ENCODE data around the gene CEP120. TPM values are rescaled to one million over a fixed set of nuclear protein-coding genes. Genes with fewer than 3 reads are reported as not detected.

Gene CEP120
- total and polyA plus RNA-seq, 2 experiments from 2014 or later, result 7.5 to 16.4 TPM

DNA sequence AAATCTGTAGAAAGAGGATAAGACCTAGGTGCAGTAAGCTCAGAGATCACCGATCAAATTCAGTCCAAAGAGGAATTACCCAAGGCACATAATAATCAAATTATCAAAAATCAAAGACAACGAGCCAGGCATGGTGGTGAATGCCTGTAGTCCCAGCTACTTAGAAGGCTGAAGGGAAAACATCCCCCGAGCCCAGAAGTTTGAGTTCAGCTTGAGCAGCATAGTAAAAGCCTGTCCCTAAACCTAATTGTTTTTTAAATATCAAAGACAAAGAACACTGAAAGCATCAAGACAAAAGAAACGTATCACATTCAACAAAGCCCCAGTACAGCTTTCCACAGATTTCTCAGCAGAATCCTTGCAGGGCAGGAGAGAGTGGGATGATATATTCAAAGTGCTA lies 122.9 kb downstream of the CEP120 start:
- WGBS, 2 experiments (ENCODE audit: low coverage in 1 of 2, low lambda C conversion rate in 2 of 2, missing lambda C conversion rate in 2 of 2), result 44 to 46% methylated on average over 4 of the region's 4 CpGs
- Histone ChIP-seq H2AFZ (no peak overlapping the region), H3K4me3 (no peak overlapping the region), H3F3A (ENCODE audit: insufficient read depth) (no peaks in the 10 kb centered on the region), H3K36me3 (ENCODE audit: low read depth) (no peaks in the 10 kb centered on the region), H3K79me2 (ENCODE audit: insufficient read depth) (no peaks in the 10 kb centered on the region), H3K27ac (no peak overlapping the region), H3K27me3 (replicated peaks; ENCODE audit: insufficient read depth) (no peaks in the 10 kb centered on the region), H3K9me2 (ENCODE audit: insufficient read depth) (no peaks in the 10 kb centered on the region), H3K4me2 (ENCODE audit: unreplicated experiment) (no peak overlapping the region), H4K20me1 (ENCODE audit: insufficient read depth) (no peaks in the 10 kb centered on the region), H3K9ac (no peak overlapping the region), H3K9me3 (ENCODE audit: low read depth) (no peaks in the 10 kb centered on the region), H3K4me1 (ENCODE audit: insufficient read depth) (no peaks in the 10 kb centered on the region)
- no peak for TF ChIP-seq EZH2 (IDR thresholded peaks at IDR 0.05; ENCODE audit: insufficient read depth, poor library complexity, severe bottlenecking)
- no peak for TF ChIP-seq EZH2phosphoT487 (IDR thresholded peaks at IDR 0.05; ENCODE audit: insufficient read depth, low read depth)
- in situ Hi-C loops (cut with MboI), result no loop called here
- DNase-seq, result no peak

DNA sequence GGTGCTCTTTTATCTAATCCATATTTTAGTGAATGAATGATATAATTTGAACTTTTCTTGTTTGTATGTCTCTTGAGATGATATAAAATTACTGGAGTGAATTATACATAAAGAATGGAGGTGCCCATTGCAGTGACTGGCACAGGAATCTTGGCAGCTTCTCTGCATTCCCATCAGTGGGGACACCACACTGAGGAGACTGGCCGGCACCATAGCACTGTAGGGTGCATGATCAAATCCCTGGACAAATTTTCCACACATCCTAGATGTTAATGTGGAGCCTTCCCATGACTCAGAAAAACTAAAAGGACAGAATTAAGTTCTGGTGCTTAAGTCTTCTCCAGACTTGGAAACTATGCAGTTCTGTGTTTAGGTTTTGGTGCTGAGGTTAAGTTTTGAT lies 124.1 kb downstream of the CEP120 start:
- in situ Hi-C loops (cut with MboI), result no loop called here

GRCh38 chr5:123298335-123299030 lies 124.7 kb downstream of the CEP120 start:
- H3K27me3 ChIP-seq (replicated peaks; ENCODE audit: insufficient read depth), result no peaks in the 10 kb centered on the region
- no peak overlapping the region for H3K27ac ChIP-seq
- no peaks in the 10 kb centered on the region for H3K9me3 ChIP-seq (ENCODE audit: low read depth)
- WGBS, 2 experiments (ENCODE audit: low coverage in 1 of 2, low lambda C conversion rate in 2 of 2, missing lambda C conversion rate in 2 of 2), result 51 to 52% methylated on average over 2 of the region's 2 CpGs
- TF ChIP-seq EZH2 (IDR thresholded peaks at IDR 0.05; ENCODE audit: insufficient read depth, poor library complexity, severe bottlenecking) (no peak), EZH2phosphoT487 (IDR thresholded peaks at IDR 0.05; ENCODE audit: insufficient read depth, low read depth) (no peak)
- in situ Hi-C loops (cut with MboI), result no loop called here
- no peaks in the 10 kb centered on the region for H3K36me3 ChIP-seq (ENCODE audit: low read depth)
- no peak overlapping the region for H3K9ac ChIP-seq
- H3K79me2 ChIP-seq (ENCODE audit: insufficient read depth), result no peaks in the 10 kb centered on the region
- no peaks in the 10 kb centered on the region for H4K20me1 ChIP-seq (ENCODE audit: insufficient read depth)
- no peak overlapping the region for H3K4me2 ChIP-seq (ENCODE audit: unreplicated experiment)
- H3K4me1 ChIP-seq (ENCODE audit: insufficient read depth), result no peaks in the 10 kb centered on the region
- DNase-seq, result no peak
- H3K4me3 ChIP-seq, result no peak overlapping the region
- no peaks in the 10 kb centered on the region for H3K9me2 ChIP-seq (ENCODE audit: insufficient read depth)
- no peak overlapping the region for H2AFZ ChIP-seq
- no peaks in the 10 kb centered on the region for H3F3A ChIP-seq (ENCODE audit: insufficient read depth)

More for the DNA sequence above, 124.1 kb downstream of the CEP120 start:
- no peak for TF ChIP-seq EZH2phosphoT487 (IDR thresholded peaks at IDR 0.05; ENCODE audit: insufficient read depth, low read depth)
- no peak for TF ChIP-seq EZH2 (IDR thresholded peaks at IDR 0.05; ENCODE audit: insufficient read depth, poor library complexity, severe bottlenecking)
- H2AFZ ChIP-seq, result no peak overlapping the region
- no peaks in the 10 kb centered on the region for H3K9me2 ChIP-seq (ENCODE audit: insufficient read depth)
- H3K79me2 ChIP-seq (ENCODE audit: insufficient read depth), result no peaks in the 10 kb centered on the region
- WGBS, 2 experiments (ENCODE audit: low coverage in 1 of 2, low lambda C conversion rate in 2 of 2, missing lambda C conversion rate in 2 of 2), result 76 to 78% methylated on average over 1 of the region's 1 CpG
- H3K9ac ChIP-seq, result no peak overlapping the region
- H4K20me1 ChIP-seq (ENCODE audit: insufficient read depth), result no peaks in the 10 kb centered on the region
- H3K36me3 ChIP-seq (ENCODE audit: low read depth), result no peaks in the 10 kb centered on the region
- H3K4me1 ChIP-seq (ENCODE audit: insufficient read depth), result no peaks in the 10 kb centered on the region
- H3K9me3 ChIP-seq (ENCODE audit: low read depth), result no peaks in the 10 kb centered on the region
- H3K4me3 ChIP-seq, result no peak overlapping the region
- H3F3A ChIP-seq (ENCODE audit: insufficient read depth), result no peaks in the 10 kb centered on the region
- H3K27me3 ChIP-seq (replicated peaks; ENCODE audit: insufficient read depth), result no peaks in the 10 kb centered on the region
- DNase-seq, result peak; percentile 9
- H3K4me2 ChIP-seq (ENCODE audit: unreplicated experiment), result no peak overlapping the region
- no peak overlapping the region for H3K27ac ChIP-seq

DNA sequence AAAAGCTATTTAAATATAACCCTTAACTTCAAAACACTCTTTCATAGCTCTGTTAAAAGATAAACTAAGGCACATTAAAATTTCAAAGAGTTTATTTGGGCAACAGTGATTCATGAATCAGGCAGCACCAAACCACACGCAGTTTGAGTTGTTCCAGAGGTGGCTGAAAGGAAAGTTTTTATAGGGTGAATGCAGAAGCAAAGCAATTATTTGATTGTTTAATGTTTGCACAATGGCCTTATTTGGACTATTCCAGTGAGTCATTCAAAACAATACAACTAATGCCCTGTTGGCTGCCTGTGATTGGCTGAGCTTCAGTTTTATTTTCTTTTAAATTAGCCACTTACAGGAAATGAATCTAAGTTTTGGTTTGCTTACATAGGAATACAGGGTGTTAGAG lies 125.3 kb downstream of the CEP120 start:
- in situ Hi-C loops (cut with MboI), result no loop called here
- Histone ChIP-seq H3F3A (ENCODE audit: insufficient read depth) (no peaks in the 10 kb centered on the region), H3K9me3 (ENCODE audit: low read depth) (no peaks in the 10 kb centered on the region), H3K27me3 (replicated peaks; ENCODE audit: insufficient read depth) (no peaks in the 10 kb centered on the region), H3K79me2 (ENCODE audit: insufficient read depth) (no peaks in the 10 kb centered on the region), H2AFZ (no peak overlapping the region), H4K20me1 (ENCODE audit: insufficient read depth) (no peaks in the 10 kb centered on the region), H3K4me3 (no peak overlapping the region), H3K9ac (no peak overlapping the region), H3K4me2 (ENCODE audit: unreplicated experiment) (no peak overlapping the region), H3K36me3 (ENCODE audit: low read depth) (no peaks in the 10 kb centered on the region), H3K9me2 (ENCODE audit: insufficient read depth) (no peaks in the 10 kb centered on the region), H3K27ac (no peak overlapping the region), H3K4me1 (ENCODE audit: insufficient read depth) (no peaks in the 10 kb centered on the region)
- WGBS, 2 experiments (ENCODE audit: low coverage in 1 of 2, low lambda C conversion rate in 2 of 2, missing lambda C conversion rate in 2 of 2), result 70 to 75% methylated on average over 1 of the region's 1 CpG
- DNase-seq, result no peak
- TF ChIP-seq EZH2phosphoT487 (IDR thresholded peaks at IDR 0.05; ENCODE audit: insufficient read depth, low read depth), result no peak
- no peak for TF ChIP-seq EZH2 (IDR thresholded peaks at IDR 0.05; ENCODE audit: insufficient read depth, poor library complexity, severe bottlenecking)
